CD4-positive, alpha-beta T cell (primary cell): Measurements from ENCODE around the gene NINL. TPM values are rescaled to one million over a fixed set of nuclear protein-coding genes. Genes with fewer than 3 reads are reported as not detected.
"Not testable (repeated sequence)": the region's sequence is repeated elsewhere in the genome, so short reads cannot be mapped to it uniquely, and the experiment has no call there.

Source experiments
- ATAC-seq: fragments of 200-7000 bp; cut with Tn5 transposase; one replicate; pipeline ENCODE4 v1.10.0; 2022; ENCODE audit warnings: mild to moderate bottlenecking; ENCODE audit not compliant: poor library complexity
- CTCF ChIA-PET: fragments of 350-600 bp; sonication (Branson Sonifier 250); formaldehyde crosslinking; loops from one replicate; lab custom pipeline; 2021; ENCODE audit warnings: antibody characterized with exemption, inconsistent platforms; lab: Charles Lee
- POLR2A ChIA-PET: fragments of 350-600 bp; sonication (Branson Sonifier 250); formaldehyde crosslinking; loops from one replicate; lab custom pipeline; 2021; ENCODE audit warnings: antibody characterized with exemption, inconsistent platforms; lab: Charles Lee
- DNase-seq, 14 experiments: peaks; one replicate each; pipeline ENCODE4 v3.0.0-alpha.2; 2013 to 2020; ENCODE audit warnings: mixed read lengths in 2 of 14
- H3K27ac ChIP-seq, 2 donors: one replicate each; pipeline versions ENCODE4 v1.5.1 to v1.7.0; 2013; ENCODE audit warnings: low read length in 2 of 2, low read depth in 1 of 2, mild to moderate bottlenecking in 1 of 2
- H3K27me3 ChIP-seq, 2 experiments: 1 replicate in 1 of 2; 2 replicates in 1 of 2; pipeline versions ENCODE4 v1.6.1 to v1.7.0; 2013; ENCODE audit warnings: low read length in 2 of 2, control low read depth in 1 of 2, mild to moderate bottlenecking in 1 of 2, moderate library complexity in 1 of 2; ENCODE audit not compliant: insufficient read depth in 2 of 2, control insufficient read depth in 1 of 2
- H3K36me3 ChIP-seq: one replicate; pipeline ENCODE4 v1.6.1; 2013; ENCODE audit warnings: low read length, control low read depth; ENCODE audit not compliant: insufficient read depth
- H3K4me1 ChIP-seq: one replicate; pipeline ENCODE4 v1.6.1; 2013; ENCODE audit warnings: low read length, control low read depth; ENCODE audit not compliant: insufficient read depth
- H3K4me3 ChIP-seq: one replicate; pipeline ENCODE4 v1.5.1; 2013; ENCODE audit warnings: mild to moderate bottlenecking, low read length, moderate library complexity
- H3K9me3 ChIP-seq, 2 experiments: 1 replicate in 1 of 2; 2 replicates in 1 of 2; pipeline versions ENCODE4 v1.6.1 to v1.7.0; 2013; ENCODE audit warnings: low read length in 2 of 2, mild to moderate bottlenecking in 2 of 2, control low read depth in 1 of 2, moderate library complexity in 1 of 2; ENCODE audit not compliant: control insufficient read depth in 1 of 2, insufficient read depth in 1 of 2
- H3K27ac Mint-ChIP-seq: one replicate; pipeline ENCODE4 v1.8.0; 2020; ENCODE audit warnings: mixed read lengths
- H3K27me3 Mint-ChIP-seq: one replicate; pipeline ENCODE4 v1.8.0; 2021; ENCODE audit warnings: mixed read lengths
- H3K36me3 Mint-ChIP-seq: one replicate; pipeline ENCODE4 v1.8.0; 2021; ENCODE audit warnings: low read depth, mixed read lengths
- H3K4me1 Mint-ChIP-seq: one replicate; pipeline ENCODE4 v1.8.0; 2021; ENCODE audit warnings: low read depth, mixed read lengths
- H3K4me3 Mint-ChIP-seq: one replicate; pipeline ENCODE4 v1.8.0; 2020; ENCODE audit warnings: mild to moderate bottlenecking, mixed read lengths
- H3K9me3 Mint-ChIP-seq: one replicate; pipeline ENCODE4 v1.8.0; 2020; ENCODE audit warnings: mixed read lengths
- CTCF ChIP-seq: fragments of 200-600 bp; IDR thresholded peaks from one replicate; pipeline ENCODE4 v1.8.0; 2022; ENCODE audit warnings: antibody characterized with exemption, mild to moderate bottlenecking
- intact Hi-C, 2 experiments: fragments of 100-400 bp; cut with DNase I in 1 of 2; cut with micrococcal nuclease in 1 of 2; formaldehyde crosslinking; loops; one replicate each; pipeline versions ENCODE4 v1.15.1 to v1.9.0; 2023 to 2025; cut with DNase I, micrococcal nuclease
- total RNA-seq, 174 experiments: library from RNA in 2 of 174; stranded (reverse) in 2 of 174; gene quantifications; one replicate each; pipeline ENCODE4 v1.2.3 and lab custom pipeline; 2021 to 2026

NINL gene
- total RNA-seq, 2 experiments from 2014 or later, result 2.7 to 4.0 TPM

- H3K27me3 ChIP-seq, result no peaks in the 10 kb centered on the region
- intact Hi-C loops, result no loop called here
- POLR2A ChIA-PET, result no interaction called here
- no peak overlapping the region for H3K4me3 Mint-ChIP-seq
- H3K4me1 Mint-ChIP-seq, result no peaks in the 10 kb centered on the region
- TF ChIP-seq CTCF, result no peak
- H3K9me3 Mint-ChIP-seq, result no peaks in the 10 kb centered on the region
- no peaks in the 10 kb centered on the region for H3K4me1 ChIP-seq
- CTCF ChIA-PET, result interaction anchor here (0.6 kb wide), 1 partner anchor 66 kb away, joined by 3 read pairs; no protein-coding TSS in a partner anchor
- no peak overlapping the region for H3K27ac Mint-ChIP-seq
- ATAC-seq (no peak), DNase-seq (no peak)
- H3K4me3 ChIP-seq, result no peak overlapping the region
- no peaks in the 10 kb centered on the region for H3K36me3 Mint-ChIP-seq
- H3K27me3 Mint-ChIP-seq, result no peaks in the 10 kb centered on the region
- no peaks in the 10 kb centered on the region for H3K9me3 ChIP-seq
- H3K36me3 ChIP-seq, result no peaks in the 10 kb centered on the region
- no peak overlapping the region for H3K27ac ChIP-seq
Measured at GRCh38 chr20:25601659-25602058, 16.3 kb upstream of the NINL start.

GRCh38 chr20:25600632-25601031 lies 15.3 kb upstream of the NINL start:
- no peak for TF ChIP-seq CTCF
- Mint-ChIP-seq H3K4me3 (no peak overlapping the region), H3K36me3 (no peaks in the 10 kb centered on the region), H3K9me3 (no peaks in the 10 kb centered on the region), H3K4me1 (no peaks in the 10 kb centered on the region), H3K27me3 (no peaks in the 10 kb centered on the region), H3K27ac (no peak overlapping the region)
- ChIA-PET POLR2A (no interaction called here), CTCF (no interaction called here)
- no peak for ATAC-seq
- Histone ChIP-seq H3K27ac (no peak overlapping the region), H3K4me3 (no peak overlapping the region), H3K36me3 (no peaks in the 10 kb centered on the region), H3K9me3 (no peaks in the 10 kb centered on the region), H3K27me3 (no peaks in the 10 kb centered on the region), H3K4me1 (no peaks in the 10 kb centered on the region)
- DNase-seq, result no peak
- intact Hi-C loops, result no loop called here

GRCh38 chr20:25592135-25592852 lies 7.0 kb upstream of the NINL start:
- CTCF ChIA-PET, result no interaction called here
- H3K27ac Mint-ChIP-seq, result no peak overlapping the region
- no peaks in the 10 kb centered on the region for H3K27me3 ChIP-seq
- no peak overlapping the region for H3K4me3 Mint-ChIP-seq
- H3K4me1 Mint-ChIP-seq, result no peaks in the 10 kb centered on the region
- H3K4me1 ChIP-seq, result no peaks in the 10 kb centered on the region
- H3K36me3 Mint-ChIP-seq, result no peaks in the 10 kb centered on the region
- H3K27me3 Mint-ChIP-seq, result no peaks in the 10 kb centered on the region
- intact Hi-C loops, result no loop called here
- H3K9me3 Mint-ChIP-seq, result no peaks in the 10 kb centered on the region
- no peaks in the 10 kb centered on the region for H3K36me3 ChIP-seq
- H3K27ac ChIP-seq, result no peak overlapping the region
- H3K9me3 ChIP-seq, result no peaks in the 10 kb centered on the region
- ATAC-seq (no peak), DNase-seq (no peak)
- POLR2A ChIA-PET, result no interaction called here
- no peak overlapping the region for H3K4me3 ChIP-seq
- TF ChIP-seq CTCF, result no peak

GRCh38 chr20:25590778-25591177 lies 5.4 kb upstream of the NINL start:
- not testable (repeated sequence) for H3K4me3 Mint-ChIP-seq

More at GRCh38 chr20:25590778-25591177, 5.4 kb upstream of the NINL start:
- H3K9me3 ChIP-seq, H3K36me3 ChIP-seq, H3K27ac Mint-ChIP-seq, H3K27me3 Mint-ChIP-seq, H3K27me3 ChIP-seq, CTCF ChIA-PET, H3K36me3 Mint-ChIP-seq, H3K4me3 ChIP-seq, H3K4me1 Mint-ChIP-seq, H3K9me3 Mint-ChIP-seq, H3K4me1 ChIP-seq, POLR2A ChIA-PET, DNase-seq, ATAC-seq, intact Hi-C loops, H3K27ac ChIP-seq: not testable (repeated sequence)
